NCI-H146 treated with DMSO at 0.1 percent for 48 hours (cell line): ENCODE measurements around the gene SRP9.
A peak's percentile ranks its signal among the peaks of the same experiment; 100 is the strongest.
"Not testable (repeated sequence)": the region's sequence is repeated elsewhere in the genome, so short reads cannot be mapped to it uniquely, and the experiment has no call there.

Experiments
- DNase-seq: peaks from one replicate; lab custom pipeline; 2025; ENCODE audit not compliant: unreplicated experiment; lab: John Stamatoyannopoulos, UW

The SRP9 gene

GRCh38 chr1:225755671-225756319 lies 21.8 kb upstream of the SRP9 start:
- no peak for DNase-seq

- no peak for DNase-seq
These were observed 19.5 kb upstream of the SRP9 start for GRCh38 chr1:225757927-225758656.

- DNase-seq: not testable (repeated sequence)
These were observed 17.7 kb upstream of the SRP9 start for GRCh38 chr1:225759972-225760371.

- DNase-seq: no peak
These were observed 17.1 kb upstream of the SRP9 start for GRCh38 chr1:225760531-225760930.

- not testable (repeated sequence) for DNase-seq
These were observed 16.2 kb upstream of the SRP9 start for GRCh38 chr1:225761395-225761794.

GRCh38 chr1:225762002-225762441 lies 15.6 kb upstream of the SRP9 start:
- peak; percentile 23 for DNase-seq

GRCh38 chr1:225762444-225762843 lies 15.2 kb upstream of the SRP9 start:
- no peak for DNase-seq

GRCh38 chr1:225763716-225764548 lies 13.7 kb upstream of the SRP9 start:
- no peak for DNase-seq

GRCh38 chr1:225765982-225766674 lies 11.5 kb upstream of the SRP9 start:
- no peak for DNase-seq

GRCh38 chr1:225766967-225767633 lies 10.5 kb upstream of the SRP9 start:
- no peak for DNase-seq

- DNase-seq: peak; percentile 65
These were observed 9.7 kb upstream of the SRP9 start for GRCh38 chr1:225767634-225768540.

- DNase-seq: no peak
These were observed 8.8 kb upstream of the SRP9 start for GRCh38 chr1:225768662-225769426.

- no peak for DNase-seq
These were observed 7.9 kb upstream of the SRP9 start for GRCh38 chr1:225769687-225770086.

- DNase-seq: no peak
These were observed 6.9 kb upstream of the SRP9 start for GRCh38 chr1:225770561-225771248.

- no peak for DNase-seq
These were observed 5.8 kb upstream of the SRP9 start for GRCh38 chr1:225771661-225772322.

- peak; percentile 50 for DNase-seq
These were observed 5.3 kb upstream of the SRP9 start for GRCh38 chr1:225772323-225772768.

GRCh38 chr1:225772848-225773247 lies 4.8 kb upstream of the SRP9 start:
- DNase-seq: no peak
